Mesenchymal stem cell (in vitro differentiated cells and primary cell): ENCODE data around the gene ANKRD12.

Experiments
- DNase-seq: peaks from one replicate; pipeline ENCODE4 v3.0.0-alpha.2; 2013
- H2AFZ ChIP-seq: one replicate; pipeline ENCODE4 v1.6.1; 2013; ENCODE audit warnings: low read depth, mild to moderate bottlenecking, control low read depth, inconsistent platforms, low read length, moderate library complexity
- H2AK5ac ChIP-seq: 2 replicates; pipeline ENCODE4 v1.6.1; 2013; ENCODE audit warnings: low read length, moderate library complexity, mild to moderate bottlenecking, inconsistent platforms; ENCODE audit not compliant: severe bottlenecking
- H2BK120ac ChIP-seq: one replicate; pipeline ENCODE4 v1.6.1; 2013; ENCODE audit warnings: low read depth, mild to moderate bottlenecking, inconsistent platforms, low read length, moderate library complexity
- H2BK12ac ChIP-seq, 2 experiments: one replicate each; pipeline ENCODE4 v1.6.1; 2013; ENCODE audit warnings: inconsistent platforms in 2 of 2, low read length in 2 of 2, mild to moderate bottlenecking in 2 of 2, moderate library complexity in 2 of 2, control low read depth in 1 of 2
- H2BK15ac ChIP-seq: one replicate; pipeline ENCODE4 v1.6.1; 2013; ENCODE audit warnings: mild to moderate bottlenecking, low read depth, inconsistent platforms; ENCODE audit not compliant: poor library complexity, severe bottlenecking
- H2BK5ac ChIP-seq: 2 replicates; pipeline ENCODE4 v1.6.1; 2013; ENCODE audit warnings: low read depth, mild to moderate bottlenecking, low read length, control low read depth, inconsistent platforms; ENCODE audit not compliant: poor library complexity, severe bottlenecking
- H3K14ac ChIP-seq, 2 experiments: one replicate each; pipeline ENCODE4 v1.6.1; 2013; ENCODE audit warnings: inconsistent platforms in 2 of 2, low read length in 2 of 2, control low read depth in 1 of 2, mild to moderate bottlenecking in 1 of 2, moderate library complexity in 1 of 2
- H3K18ac ChIP-seq, 2 experiments: one replicate each; pipeline ENCODE4 v1.6.1; 2013; ENCODE audit warnings: inconsistent platforms in 2 of 2, low read length in 2 of 2, control low read depth in 1 of 2, low read depth in 1 of 2, mild to moderate bottlenecking in 1 of 2
- H3K23ac ChIP-seq, 2 experiments: one replicate each; pipeline ENCODE4 v1.6.1; 2013; ENCODE audit warnings: inconsistent platforms in 2 of 2, low read length in 2 of 2, mild to moderate bottlenecking in 2 of 2, moderate library complexity in 2 of 2, control low read depth in 1 of 2
- H3K27ac ChIP-seq: 2 replicates; pipeline ENCODE4 v1.5.1; 2013; ENCODE audit warnings: mild to moderate bottlenecking, moderate library complexity, low read length, control low read depth, inconsistent platforms; ENCODE audit not compliant: poor library complexity, severe bottlenecking
- H3K27me3 ChIP-seq, 2 experiments: 2 replicates each; pipeline versions ENCODE4 v1.6.1 to v1.7.0; 2013; ENCODE audit warnings: low read length in 2 of 2, mild to moderate bottlenecking in 2 of 2, moderate library complexity in 2 of 2, control low read depth in 1 of 2, inconsistent platforms in 1 of 2; ENCODE audit not compliant: control insufficient read depth in 1 of 2, insufficient read depth in 1 of 2
- H3K36me3 ChIP-seq, 2 experiments: 2 replicates each; pipeline versions ENCODE4 v1.6.1 to v1.7.0; 2013; ENCODE audit warnings: low read length in 2 of 2, control low read depth in 1 of 2, inconsistent platforms in 1 of 2, low read depth in 1 of 2, mild to moderate bottlenecking in 1 of 2; ENCODE audit not compliant: insufficient read depth in 2 of 2, control insufficient read depth in 1 of 2
- H3K4ac ChIP-seq, 2 experiments: one replicate each; pipeline ENCODE4 v1.6.1; 2013; ENCODE audit warnings: inconsistent platforms in 2 of 2, low read length in 2 of 2, mild to moderate bottlenecking in 2 of 2, moderate library complexity in 2 of 2, control low read depth in 1 of 2, low read depth in 1 of 2
- H3K4me1 ChIP-seq: 2 replicates; pipeline ENCODE4 v1.6.1; 2013; ENCODE audit warnings: low read depth, low read length, control low read depth; ENCODE audit not compliant: control insufficient read depth, insufficient read depth
- H3K4me2 ChIP-seq: 2 replicates; pipeline ENCODE4 v1.6.1; 2013; ENCODE audit warnings: low read length, mild to moderate bottlenecking, inconsistent platforms; ENCODE audit not compliant: poor library complexity, severe bottlenecking
- H3K4me3 ChIP-seq, 2 experiments: 2 replicates each; pipeline versions ENCODE4 v1.5.1 to v1.7.0; 2013; ENCODE audit warnings: low read length in 2 of 2, mild to moderate bottlenecking in 2 of 2, control low read depth in 1 of 2, low read depth in 1 of 2; ENCODE audit not compliant: insufficient read depth in 1 of 2
- H3K79me1 ChIP-seq: replicated peaks from 2 replicates; pipeline ENCODE4 v1.6.1; 2013; ENCODE audit warnings: mild to moderate bottlenecking, control low read depth, low read length, inconsistent platforms; ENCODE audit not compliant: poor library complexity, severe bottlenecking
- H3K9ac ChIP-seq: 2 replicates; pipeline ENCODE4 v1.7.0; 2013; ENCODE audit warnings: mild to moderate bottlenecking, low read length, moderate library complexity
- H3K9me3 ChIP-seq: 2 replicates; pipeline ENCODE4 v1.7.0; 2013; ENCODE audit warnings: mild to moderate bottlenecking, low read length; ENCODE audit not compliant: control insufficient read depth
- H4K8ac ChIP-seq: one replicate; pipeline ENCODE4 v1.6.1; 2013; ENCODE audit warnings: inconsistent platforms, mild to moderate bottlenecking, low read length, moderate library complexity
- H4K91ac ChIP-seq: one replicate; pipeline ENCODE4 v1.6.1; 2013; ENCODE audit warnings: mild to moderate bottlenecking, low read length, inconsistent platforms
- WGBS: methylation state at CpG from one replicate; pipeline ENCODE4 v1.1.7; 2013; ENCODE audit warnings: mixed read lengths; 5-methylcytosine and 5-hydroxymethylcytosine counted together

The ANKRD12 gene

DNA sequence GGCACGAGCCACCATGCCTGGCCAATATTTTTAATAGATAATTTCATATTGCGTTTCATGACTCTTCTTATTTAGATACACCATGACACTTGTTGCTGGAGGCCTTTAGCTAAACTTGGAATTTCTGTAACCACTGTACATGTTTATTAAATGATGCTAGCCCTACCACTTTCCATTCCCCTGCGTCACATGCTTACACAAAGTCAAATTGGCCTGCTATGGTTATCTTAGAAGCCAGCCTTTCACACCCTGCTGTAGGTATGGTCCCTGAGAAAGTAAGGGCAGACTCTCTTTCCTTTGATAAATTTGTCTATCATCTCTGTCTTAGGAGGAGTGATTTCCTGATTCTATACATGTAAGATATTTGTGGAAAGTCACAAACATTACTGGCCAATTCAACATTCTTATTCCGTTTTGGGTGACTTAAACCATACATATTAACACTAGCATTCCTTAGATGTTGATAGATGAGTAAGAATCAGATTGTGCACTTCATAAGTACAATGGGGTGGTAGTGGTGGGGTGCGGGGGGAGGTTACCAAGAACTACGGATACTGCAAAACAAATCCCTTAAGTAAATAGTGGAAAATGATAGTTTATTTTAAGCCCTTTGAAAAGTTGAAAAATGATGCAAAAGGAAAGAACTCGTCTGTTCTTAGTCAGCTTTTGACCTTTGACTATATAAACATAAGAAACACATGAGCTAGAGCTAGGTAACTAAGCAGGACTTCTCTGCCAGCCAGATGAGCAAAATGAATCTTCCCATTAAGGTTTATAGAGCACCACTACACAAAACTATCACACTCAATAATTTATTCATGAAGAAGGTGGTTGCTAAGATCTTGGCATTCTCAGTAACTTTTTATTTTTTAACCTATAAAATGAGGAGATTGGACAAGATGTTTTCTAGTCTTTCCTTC is 42.0 kb upstream of the ANKRD12 start:
- H3K9me3 ChIP-seq: no peaks in the 10 kb centered on the region
- no peak overlapping the region for H2AFZ ChIP-seq
- H3K9ac ChIP-seq: peak overlapping the region; percentile 72
- WGBS: 44% methylated on average over 4 of the region's 7 CpGs
- H3K27me3 ChIP-seq: no peaks in the 10 kb centered on the region
- H3K4ac ChIP-seq: peak overlapping the region in 1 of 2 experiments; percentile 35
- H2BK120ac ChIP-seq: no peak overlapping the region
- H3K4me3 ChIP-seq: no peak overlapping the region
- H3K4me1 ChIP-seq: peaks cover 2% of the 10 kb centered on the region
- H2BK12ac ChIP-seq: peak overlapping the region in 1 of 2 experiments; percentile 96
- peak; percentile 96 for DNase-seq
- H4K91ac ChIP-seq: no peak overlapping the region
- H3K4me2 ChIP-seq: no peak overlapping the region
- H2BK15ac ChIP-seq: no peak overlapping the region
- H2AK5ac ChIP-seq: no peak overlapping the region
- H3K18ac ChIP-seq: peak overlapping the region; percentile 7 to 76
- peak overlapping the region in 1 of 2 experiments; percentile 69 for H3K23ac ChIP-seq
- H4K8ac ChIP-seq: no peak overlapping the region
- no peaks in the 10 kb centered on the region for H3K79me1 ChIP-seq
- no peak overlapping the region for H3K14ac ChIP-seq
- no peak overlapping the region for H2BK5ac ChIP-seq
- H3K36me3 ChIP-seq: no peaks in the 10 kb centered on the region
- peak overlapping the region; percentile 52 for H3K27ac ChIP-seq

DNA sequence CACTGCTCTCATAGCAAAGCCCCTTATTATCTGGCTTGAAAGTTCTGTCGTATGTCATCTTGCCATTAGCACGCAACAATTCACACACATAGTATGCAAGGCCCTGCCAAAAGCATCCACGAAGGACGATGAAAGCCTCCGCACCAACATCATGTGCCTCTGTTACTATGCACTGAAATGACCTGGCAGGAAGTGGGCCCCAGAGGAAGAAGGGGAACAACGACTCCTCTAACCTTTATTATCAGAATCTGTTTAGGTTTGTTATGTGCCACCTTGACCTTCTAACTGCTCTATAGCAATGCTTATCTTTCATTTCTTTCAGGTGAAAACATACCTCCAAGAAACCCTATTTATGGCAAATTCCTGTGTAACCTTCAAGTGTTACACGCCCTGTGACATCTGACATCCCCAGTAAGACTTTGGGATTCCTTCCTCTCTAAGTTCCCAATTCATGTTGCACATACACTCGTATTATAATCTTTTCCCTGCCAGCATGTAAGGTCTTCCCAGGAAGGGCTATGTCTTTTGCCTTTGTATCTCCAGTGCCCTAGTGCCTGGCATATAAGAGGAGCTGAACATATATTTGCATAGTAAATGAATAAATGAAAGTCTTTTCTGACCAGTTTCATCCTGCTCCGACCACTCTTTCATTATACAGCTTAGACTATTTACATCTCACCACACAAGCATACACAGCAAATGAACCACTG is 41.1 kb upstream of the ANKRD12 start:
- Histone ChIP-seq H3K4ac (peak overlapping the region; percentile 35 to 91), H3K9ac (peak overlapping the region; percentile 72), H2AFZ (peak overlapping the region; percentile 78), H3K14ac (no peak overlapping the region), H3K27ac (no peak overlapping the region), H2BK5ac (no peak overlapping the region), H2BK12ac (peak overlapping the region; percentile 49 to 98), H2BK120ac (peak overlapping the region; percentile 64), H4K91ac (no peak overlapping the region), H3K4me1 (peaks cover 2% of the 10 kb centered on the region), H3K9me3 (no peaks in the 10 kb centered on the region), H3K23ac (no peak overlapping the region), H2AK5ac (peak overlapping the region; percentile 64), H3K4me3 (no peak overlapping the region), H3K79me1 (no peaks in the 10 kb centered on the region), H2BK15ac (no peak overlapping the region), H3K4me2 (no peak overlapping the region), H3K18ac (peak overlapping the region; percentile 49 to 91), H4K8ac (peak overlapping the region; percentile 72), H3K36me3 (no peaks in the 10 kb centered on the region), H3K27me3 (no peaks in the 10 kb centered on the region)
- 45% methylated on average over 8 of the region's 9 CpGs for whole genome bisulfite sequencing
- DNase-seq: peak; percentile 82

DNA sequence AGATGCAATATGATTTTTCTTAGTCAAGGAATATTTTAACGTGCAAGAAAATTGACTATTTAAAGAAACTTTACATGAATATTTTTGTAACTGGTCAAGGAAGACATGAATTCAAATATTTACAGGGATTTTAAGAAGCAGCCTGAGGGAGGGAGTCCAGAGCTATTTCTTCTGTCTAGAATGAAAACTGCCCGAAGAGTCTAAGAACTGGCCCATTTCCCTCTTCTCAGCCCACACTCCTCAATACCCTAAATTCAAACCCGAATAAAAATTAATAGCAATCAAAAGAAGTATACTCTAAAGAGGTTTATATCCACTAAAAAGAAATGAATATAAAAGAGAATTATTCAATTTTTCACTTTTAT is 40.6 kb upstream of the ANKRD12 start:
- Histone ChIP-seq H4K91ac (no peak overlapping the region), H3K27ac (no peak overlapping the region), H3K4ac (no peak overlapping the region), H3K36me3 (no peaks in the 10 kb centered on the region), H2AFZ (no peak overlapping the region), H2BK12ac (no peak overlapping the region), H2AK5ac (no peak overlapping the region), H3K4me2 (no peak overlapping the region), H3K9me3 (no peaks in the 10 kb centered on the region), H3K4me3 (no peak overlapping the region), H2BK15ac (no peak overlapping the region), H3K9ac (peak overlapping the region; percentile 72), H3K14ac (no peak overlapping the region), H4K8ac (no peak overlapping the region), H3K79me1 (no peaks in the 10 kb centered on the region), H3K23ac (no peak overlapping the region), H3K4me1 (peaks cover 2% of the 10 kb centered on the region), H2BK120ac (no peak overlapping the region), H3K27me3 (no peaks in the 10 kb centered on the region), H3K18ac (no peak overlapping the region), H2BK5ac (no peak overlapping the region)
- DNase-seq: no peak
- WGBS: no CpG with 5 or more reads among the region's 3 CpGs

DNA sequence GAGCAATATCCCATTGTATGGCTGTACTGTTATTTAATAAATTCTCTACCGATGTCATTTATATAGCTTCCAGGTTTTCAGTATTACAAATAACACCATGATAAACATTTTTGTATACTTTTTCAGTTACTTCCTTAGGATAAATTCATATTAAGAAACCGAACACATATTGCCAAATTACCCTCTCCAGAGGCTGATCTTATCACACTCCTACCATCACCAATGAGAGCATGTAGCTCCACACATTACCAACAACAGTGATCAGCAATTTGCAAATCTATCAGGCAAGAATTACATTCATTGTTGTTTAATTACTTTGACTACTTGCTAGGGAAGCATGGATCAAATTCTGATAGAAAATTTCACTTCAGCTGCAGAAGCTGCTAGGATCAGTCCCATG is 39.9 kb upstream of the ANKRD12 start:
- Histone ChIP-seq H3K27me3 (no peaks in the 10 kb centered on the region), H3K9ac (no peak overlapping the region), H4K8ac (no peak overlapping the region), H4K91ac (no peak overlapping the region), H2BK5ac (no peak overlapping the region), H3K79me1 (no peaks in the 10 kb centered on the region), H3K4ac (no peak overlapping the region), H3K27ac (no peak overlapping the region), H2AK5ac (no peak overlapping the region), H3K9me3 (no peaks in the 10 kb centered on the region), H3K4me1 (peaks cover 2% of the 10 kb centered on the region), H3K4me2 (no peak overlapping the region), H3K4me3 (no peak overlapping the region), H3K18ac (no peak overlapping the region), H3K23ac (no peak overlapping the region), H2AFZ (no peak overlapping the region), H2BK12ac (no peak overlapping the region), H2BK15ac (no peak overlapping the region), H3K36me3 (no peaks in the 10 kb centered on the region), H3K14ac (no peak overlapping the region), H2BK120ac (no peak overlapping the region)
- 96% methylated on average over 2 of the region's 2 CpGs for WGBS
- DNase-seq: no peak
